Natural killer cell (primary cell): Measurements from ENCODE around the gene CNFN. TPM values are rescaled to one million over a fixed set of nuclear protein-coding genes. Genes with fewer than 3 reads are reported as not detected.

Experiments used
- ATAC-seq, 3 donors: fragments of 150-1000 bp in 2 of 3; fragments of 200-7000 bp in 1 of 3; cut with Tn5 transposase; 1 replicate in 1 of 3; 2 replicates in 2 of 3; pipeline ENCODE4 v1.10.0; 2021; ENCODE audit warnings: mild to moderate bottlenecking in 2 of 3, moderate library complexity in 2 of 3
- DNase-seq, 2 donors: peaks; one replicate each; pipeline versions ENCODE4 v3.0.0 to v3.0.0-alpha.2; 2013 to 2021; ENCODE audit warnings: mixed read lengths in 1 of 2
- H3K27ac ChIP-seq: one replicate; pipeline ENCODE4 v1.5.1; 2013; ENCODE audit warnings: mild to moderate bottlenecking, low read length
- H3K27me3 ChIP-seq: one replicate; pipeline ENCODE4 v1.6.1; 2013; ENCODE audit warnings: low read length; ENCODE audit not compliant: control insufficient read depth, insufficient read depth
- H3K36me3 ChIP-seq: one replicate; pipeline ENCODE4 v1.6.1; 2013; ENCODE audit warnings: low read length; ENCODE audit not compliant: control insufficient read depth, insufficient read depth
- H3K4me1 ChIP-seq: one replicate; pipeline ENCODE4 v1.6.1; 2013; ENCODE audit warnings: low read length; ENCODE audit not compliant: control insufficient read depth, insufficient read depth
- H3K4me3 ChIP-seq: one replicate; pipeline ENCODE4 v1.5.1; 2013; ENCODE audit warnings: low read length
- H3K9me3 ChIP-seq: one replicate; pipeline ENCODE4 v1.6.1; 2013; ENCODE audit warnings: low read length; ENCODE audit not compliant: control insufficient read depth, insufficient read depth
- H3K27ac Mint-ChIP-seq, 2 donors: one replicate each; pipeline ENCODE4 v1.8.0; 2022; ENCODE audit warnings: mild to moderate bottlenecking in 2 of 2, mixed read lengths in 2 of 2, moderate library complexity in 1 of 2
- H3K27me3 Mint-ChIP-seq, 2 donors: one replicate each; pipeline ENCODE4 v1.8.0; 2022; ENCODE audit warnings: low read depth in 2 of 2, mixed read lengths in 2 of 2
- H3K36me3 Mint-ChIP-seq: one replicate; pipeline ENCODE4 v1.8.0; 2022; ENCODE audit warnings: mixed read lengths
- H3K4me1 Mint-ChIP-seq, 2 donors: one replicate each; pipeline ENCODE4 v1.8.0; 2022; ENCODE audit warnings: mixed read lengths in 2 of 2
- H3K4me3 Mint-ChIP-seq: one replicate; pipeline ENCODE4 v1.8.0; 2022; ENCODE audit warnings: mild to moderate bottlenecking, moderate library complexity, mixed read lengths
- H3K9me3 Mint-ChIP-seq, 2 donors: one replicate each; pipeline ENCODE4 v1.8.0; 2022; ENCODE audit warnings: mixed read lengths in 2 of 2
- CTCF ChIP-seq: fragments of 200-600 bp; IDR thresholded peaks from one replicate; pipeline ENCODE4 v1.8.0; 2022; ENCODE audit warnings: antibody characterized with exemption
- WGBS: methylation state at CpG from one replicate; pipeline ENCODE4 v1.1.7; 2013; ENCODE audit warnings: missing lambda C conversion rate; ENCODE audit not compliant: insufficient coverage; 5-methylcytosine and 5-hydroxymethylcytosine counted together
- intact Hi-C: fragments of 100-400 bp; cut with micrococcal nuclease; formaldehyde crosslinking; loops from one replicate; pipeline ENCODE4 v1.14.2; 2022
- total RNA-seq, 4 donors: library from RNA; stranded (reverse); fragments of 120-200 nt in 1 of 4; gene quantifications; one replicate each; pipeline versions ENCODE4 v1.2.3 to v1.2.4, GENCODE V29; 2013 to 2022

Gene CNFN
- total RNA-seq, 3 donors from 2014 or later (not counting 1 experiment from before 2014, with no cell fraction given): 1.3 TPM; not detected in 2

- Histone ChIP-seq H3K36me3 (no peaks in the 10 kb centered on the region), H3K27ac (no peak overlapping the region), H3K4me1 (no peaks in the 10 kb centered on the region), H3K4me3 (no peak overlapping the region), H3K9me3 (no peaks in the 10 kb centered on the region), H3K27me3 (no peaks in the 10 kb centered on the region)
- no peaks in the 10 kb centered on the region for H3K27me3 Mint-ChIP-seq
- H3K27ac Mint-ChIP-seq: no peak overlapping the region
- no peak overlapping the region for H3K4me3 Mint-ChIP-seq
- DNase-seq: peak; percentile 39 to 79
- ATAC-seq: peak in 2 of 3 donors; percentile 32 to 48
- H3K9me3 Mint-ChIP-seq: no peaks in the 10 kb centered on the region
- TF ChIP-seq CTCF: peak; percentile 48
- intact Hi-C loops: loop anchor here (1.0 kb wide), 1 partner anchor 325 kb away; no protein-coding TSS in a partner anchor
- WGBS: 59% methylated on average over 8 of the region's 9 CpGs
- H3K4me1 Mint-ChIP-seq: peaks cover 6% of the 10 kb centered on the region in 2 donors
- no peaks in the 10 kb centered on the region for H3K36me3 Mint-ChIP-seq
Measured at GRCh38 chr19:42433503-42434260, 43.6 kb upstream of the CNFN start.

- H3K36me3 Mint-ChIP-seq: no peaks in the 10 kb centered on the region
- H3K4me1 ChIP-seq: no peaks in the 10 kb centered on the region
- H3K4me1 Mint-ChIP-seq: no peaks in the 10 kb centered on the region
- H3K27me3 Mint-ChIP-seq: no peaks in the 10 kb centered on the region
- intact Hi-C loops: no loop called here
- WGBS: no CpG with 5 or more reads among the region's 1 CpG
- H3K4me3 ChIP-seq: no peak overlapping the region
- no peak overlapping the region for H3K27ac Mint-ChIP-seq
- no peak overlapping the region for H3K4me3 Mint-ChIP-seq
- H3K9me3 Mint-ChIP-seq: no peaks in the 10 kb centered on the region
- H3K36me3 ChIP-seq: no peaks in the 10 kb centered on the region
- ATAC-seq: no peak
- H3K27ac ChIP-seq: no peak overlapping the region
- no peaks in the 10 kb centered on the region for H3K9me3 ChIP-seq
- no peak for TF ChIP-seq CTCF
- no peaks in the 10 kb centered on the region for H3K27me3 ChIP-seq
- no peak for DNase-seq
Measured at GRCh38 chr19:42431486-42431885, 41.4 kb upstream of the CNFN start.

- Mint-ChIP-seq H3K4me1 (peaks cover 0 to 10% of the 10 kb centered on the region in 2 donors), H3K27ac (no peak overlapping the region), H3K4me3 (no peak overlapping the region), H3K9me3 (no peaks in the 10 kb centered on the region), H3K36me3 (no peaks in the 10 kb centered on the region), H3K27me3 (no peaks in the 10 kb centered on the region)
- H3K9me3 ChIP-seq: no peaks in the 10 kb centered on the region
- 94% methylated on average over 3 of the region's 3 CpGs for WGBS
- H3K27me3 ChIP-seq: no peaks in the 10 kb centered on the region
- H3K4me3 ChIP-seq: no peak overlapping the region
- peaks cover 9% of the 10 kb centered on the region for H3K4me1 ChIP-seq
- intact Hi-C loops: no loop called here
- DNase-seq: no peak
- TF ChIP-seq CTCF: no peak
- no peak for ATAC-seq
- H3K27ac ChIP-seq: no peak overlapping the region
- H3K36me3 ChIP-seq: no peaks in the 10 kb centered on the region
Measured at GRCh38 chr19:42428676-42429075, 38.6 kb upstream of the CNFN start.

GRCh38 chr19:42427313-42427712 is 37.2 kb upstream of the CNFN start, which contains the start of gene LIPE:
LIPE (minus strand) TSS chr19:42427388; CDS start chr19:42427149, 239 bp downstream.
- no peaks in the 10 kb centered on the region for H3K36me3 ChIP-seq
- DNase-seq: no peak
- H3K9me3 ChIP-seq: no peaks in the 10 kb centered on the region
- no peak within 1 kb of the TSS for H3K4me3 ChIP-seq
- no peak within 1 kb of the TSS for H3K27ac ChIP-seq
- 85% methylated on average over 3 of the region's 4 CpGs for WGBS
- H3K4me1 ChIP-seq: peaks cover 21% of the 10 kb centered on the region
- H3K27me3 ChIP-seq: no peaks in the 10 kb centered on the region
- Mint-ChIP-seq H3K36me3 (no peaks in the 10 kb centered on the region), H3K4me1 (peaks cover 14 to 24% of the 10 kb centered on the region in 2 donors), H3K4me3 (peak within 1 kb of the TSS; percentile 56), H3K27me3 (no peaks in the 10 kb centered on the region), H3K9me3 (no peaks in the 10 kb centered on the region), H3K27ac (no peak within 1 kb of the TSS)
- no peak for ATAC-seq
- TF ChIP-seq CTCF: no peak
- intact Hi-C loops: no loop called here
